HepG2 (cell line): ENCODE measurements around the gene ACAA2. TPM values are rescaled to one million over a fixed set of nuclear protein-coding genes. Genes with fewer than 3 reads are reported as not detected.

ENCODE experiments used
- AGO2 ChIP-seq: fragments of 200-400 bp; formaldehyde crosslinking; optimal IDR thresholded peaks from 2 replicates; pipeline ENCODE3; 2017; ENCODE audit warnings: mild to moderate bottlenecking, low read depth, low read length, moderate library complexity
- CBFB ChIP-seq: sonication (generic); formaldehyde crosslinking; IDR thresholded peaks from 2 replicates; pipeline ENCODE4 v1.4.0; 2020; ENCODE audit warnings: missing genetic modification reagents
- FOXO1 ChIP-seq: sonication (generic); formaldehyde crosslinking; IDR thresholded peaks from 2 replicates; pipeline ENCODE4 v1.4.0; 2020; ENCODE audit warnings: missing genetic modification reagents
- KLF12 ChIP-seq: sonication (generic); formaldehyde crosslinking; IDR thresholded peaks from 2 replicates; pipeline ENCODE4 v1.4.0; 2020; ENCODE audit warnings: missing genetic modification reagents, borderline replicate concordance
- MXD3 ChIP-seq: IDR thresholded peaks from 2 replicates; pipeline ENCODE4 v1.6.1; 2016; ENCODE audit warnings: mild to moderate bottlenecking, missing biosample characterization, missing genetic modification reagents
- PHF21A ChIP-seq: sonication (generic); formaldehyde crosslinking; IDR thresholded peaks from 2 replicates; pipeline ENCODE4 v1.5.0; 2020; ENCODE audit warnings: mild to moderate bottlenecking, missing genetic modification reagents
- REL ChIP-seq: sonication (generic); formaldehyde crosslinking; conservative IDR thresholded peaks from 2 replicates; pipeline ENCODE4 v1.8.0; 2022; ENCODE audit warnings: mild to moderate bottlenecking, missing genetic modification reagents, moderate library complexity
- SIN3A ChIP-seq: IDR thresholded peaks from 2 replicates; pipeline ENCODE4 v1.6.1; 2011; ENCODE audit warnings: low read depth, mild to moderate bottlenecking, control low read depth, low read length, borderline replicate concordance
- SIX1 ChIP-seq: sonication (generic); formaldehyde crosslinking; IDR thresholded peaks from 2 replicates; pipeline ENCODE4 v1.4.0; 2020; ENCODE audit warnings: missing genetic modification reagents, borderline replicate concordance
- ZBTB10 ChIP-seq: sonication (generic); formaldehyde crosslinking; IDR thresholded peaks from 2 replicates; pipeline ENCODE4 v1.4.0; 2020; ENCODE audit warnings: missing genetic modification reagents, borderline replicate concordance
- ZNF652 ChIP-seq: IDR thresholded peaks from 2 replicates; pipeline ENCODE4 v1.6.1; 2016; ENCODE audit warnings: low read depth, borderline replicate concordance
- ZNF687 ChIP-seq: sonication (generic); formaldehyde crosslinking; IDR thresholded peaks from 2 replicates; pipeline ENCODE4 v1.5.1; 2020; ENCODE audit warnings: mild to moderate bottlenecking, missing genetic modification reagents, moderate library complexity
- ZNF713 ChIP-seq: sonication (generic); formaldehyde crosslinking; IDR thresholded peaks from 2 replicates; pipeline ENCODE4 v1.4.0; 2020; ENCODE audit warnings: mild to moderate bottlenecking, missing genetic modification reagents
- ZNF772 ChIP-seq: sonication (generic); formaldehyde crosslinking; IDR thresholded peaks from 2 replicates; pipeline ENCODE4 v1.5.0; 2020; ENCODE audit warnings: mild to moderate bottlenecking, missing genetic modification reagents
- ZNF800 ChIP-seq: sonication (generic); formaldehyde crosslinking; IDR thresholded peaks from 2 replicates; pipeline ENCODE4 v1.4.0; 2020; ENCODE audit warnings: missing genetic modification reagents
- ZSCAN20 ChIP-seq: sonication (generic); formaldehyde crosslinking; IDR thresholded peaks from 2 replicates; pipeline ENCODE4 v1.4.0; 2020; ENCODE audit warnings: missing genetic modification reagents, mild to moderate bottlenecking, borderline replicate concordance
- ZUFSP ChIP-seq: sonication (generic); formaldehyde crosslinking; IDR thresholded peaks from 2 replicates; pipeline ENCODE4 v1.9.0; 2021; ENCODE audit warnings: missing genetic modification reagents, mild to moderate bottlenecking, borderline replicate concordance
- polyA plus RNA-seq, 8 experiments: library from polyadenylated mRNA; depleted of rRNA in 3 of 8; stranded (reverse) in 7 of 8; unstranded in 1 of 8; fragments of >200 nt; fragmentation: Illumina TruSeq in 4 of 8; extraction: Trizol in 4 of 8; gene quantifications; 2 replicates each; pipeline versions ENCODE4 v1.2.1 to v1.2.3, GENCODE V29; 2011 to 2016; ENCODE audit warnings: low read depth in 4 of 8, missing spikeins in 1 of 8, mixed read lengths in 1 of 8; ENCODE audit not compliant: insufficient read depth in 1 of 8
- total RNA-seq, 5 experiments: library from RNA; depleted of rRNA; stranded (reverse); fragments of >200 nt; fragmentation: Illumina TruSeq; extraction: Trizol; gene quantifications; 2 replicates each; pipeline ENCODE4 v1.2.3, GENCODE V29; 2016; ENCODE audit warnings: low read depth in 1 of 5

Gene ACAA2
- total and polyA plus RNA-seq, 2 of the 13 experiments (the other 11 are each of a cell fraction or from before 2014, with no cell fraction given): 51.6 to 182 TPM

- TF ChIP-seq ZNF687 (CRISPR knock-in tag) (peak; percentile 78), MXD3 (CRISPR knock-in tag) (peak; percentile 75), PHF21A (CRISPR knock-in tag) (no peak; the same call in none of the 2 replicates), FOXO1 (no peak; the same call in 1 of the 2 replicates), ZNF772 (peak; percentile 25; the same call in 1 of the 2 replicates), ZUFSP (CRISPR knock-in tag) (no peak), ZNF652 (CRISPR knock-in tag) (no peak), ZBTB10 (CRISPR knock-in tag) (peak; percentile 60), KLF12 (CRISPR knock-in tag) (peak; percentile 66; the same call in 1 of the 2 replicates), CBFB (peak; percentile 44; the same call in 1 of the 2 replicates), ZNF713 (no peak), SIN3A (0 out of 2 replicates have a peak, but pooled peaks have one; percentile 57), SIX1 (CRISPR knock-in tag) (no peak), REL (no peak; the same call in 1 of the 2 replicates), ZSCAN20 (CRISPR knock-in tag) (no peak), AGO2 (peak; percentile 76), ZNF800 (peak; percentile 32; the same call in 1 of the 2 replicates)
These were observed at the start of gene ACAA2 (continued) for GRCh38 chr18:49813319-49814146.
